Upper lobe of left lung (tissue), 6 donors: ENCODE results near the gene STIL. TPM values are rescaled to one million over a fixed set of nuclear protein-coding genes. Genes with fewer than 3 reads are reported as not detected.

Source experiments
- ATAC-seq, 2 donors: fragments of 200-7000 bp; cut with Tn5 transposase; one replicate each; pipeline ENCODE4 v1.9.1; 2022; ENCODE audit warnings: mild to moderate bottlenecking in 2 of 2, moderate library complexity in 2 of 2; ENCODE audit not compliant: low FRiP score in 2 of 2
- DNase-seq, 2 donors: peaks; one replicate each; pipeline ENCODE4 v3.0.0-alpha.2; 2019 to 2020
- H3K27ac ChIP-seq, 4 donors: fragments of 200-600 bp; sonication (generic); one replicate each; pipeline ENCODE4 v1.5.1; 2016 to 2019
- H3K27me3 ChIP-seq, 4 donors: fragments of 200-600 bp; sonication (generic); one replicate each; pipeline ENCODE4 v1.5.1; 2017 to 2019
- H3K36me3 ChIP-seq, 4 donors: fragments of 200-600 bp; sonication (generic); one replicate each; pipeline ENCODE4 v1.5.1; 2016 to 2019
- H3K4me1 ChIP-seq, 4 donors: fragments of 200-600 bp; sonication (generic); one replicate each; pipeline ENCODE4 v1.5.1; 2018 to 2019
- H3K4me3 ChIP-seq, 4 donors: fragments of 200-600 bp; sonication (generic); one replicate each; pipeline ENCODE4 v1.5.1; 2017 to 2019; ENCODE audit warnings: mild to moderate bottlenecking in 2 of 4, moderate library complexity in 1 of 4
- H3K9me3 ChIP-seq, 4 donors: fragments of 200-600 bp; sonication (generic); one replicate each; pipeline ENCODE4 v1.5.1; 2018 to 2019
- EP300 ChIP-seq, 4 donors: sonication (generic); formaldehyde crosslinking; IDR thresholded peaks; one replicate each; pipeline ENCODE4 v1.5.1; 2017; ENCODE audit warnings: antibody characterized with exemption in 4 of 4, control low read depth in 2 of 4
- POLR2A ChIP-seq, 4 donors: fragments of 450-650 bp; IDR thresholded peaks; one replicate each; pipeline ENCODE4 v1.5.1; 2016 to 2017; ENCODE audit warnings: antibody characterized with exemption in 4 of 4, mild to moderate bottlenecking in 2 of 4
- POLR2AphosphoS5 ChIP-seq, 2 donors: sonication (generic); formaldehyde crosslinking; IDR thresholded peaks; one replicate each; pipeline ENCODE4 v1.5.1; 2017; ENCODE audit warnings: antibody characterized with exemption in 2 of 2
- WGBS, 2 donors: methylation state at CpG; one replicate each; pipeline ENCODE4 v1.1.5; 2017 to 2018; 5-methylcytosine and 5-hydroxymethylcytosine counted together
- total RNA-seq, 6 donors: library from RNA; depleted of rRNA in 4 of 6; stranded (reverse); fragments of >200 nt in 4 of 6; gene quantifications; one replicate each; pipeline versions ENCODE4 v1.1.0 to v1.2.1, GENCODE V29; 2016 to 2021
- TF ChIP-seq, protein P1 (sequence below), 6 experiments: fragments of 450-650 bp in 4 of 6; fragments of 200-600 bp in 2 of 6; sonication (generic) in 2 of 6; IDR thresholded peaks; one replicate each; pipeline ENCODE4 v1.5.1; 2016 to 2019; ENCODE audit warnings: antibody characterized with exemption in 6 of 6
- donor health status: DM: no; HTN: no; CAD: no; lungs with moderate emphysema.
- donor health status: DM: no; HTN: yes; CAD: no; lungs with severe emphysema.

Gene STIL
- total RNA-seq, 6 donors from 2014 or later, result 1.1 to 7.0 (median 2.9) TPM

DNA sequence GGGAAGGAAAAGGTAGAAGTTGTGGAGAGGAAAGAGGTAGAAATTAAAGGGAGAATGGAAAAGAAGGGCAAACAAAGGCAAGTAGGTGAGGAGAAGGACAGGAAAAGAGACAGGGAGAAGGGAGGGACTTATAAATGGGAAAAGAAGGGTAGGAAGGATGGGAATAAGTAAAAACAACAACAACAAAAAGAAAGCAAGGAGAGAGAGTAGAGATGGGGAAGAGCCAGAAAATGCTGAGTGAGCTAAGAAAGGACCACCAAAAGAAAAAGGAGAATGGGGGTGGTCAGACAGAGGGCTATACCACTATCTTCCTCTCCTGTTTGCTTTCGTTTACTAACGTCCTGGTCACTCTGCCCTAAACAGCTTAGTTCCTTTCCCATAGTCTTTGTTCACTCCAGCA is 17.9 kb upstream of the STIL start:
- Histone ChIP-seq H3K27me3 (no peaks in the 10 kb centered on the region), H3K27ac (no peak overlapping the region), H3K36me3 (no peaks in the 10 kb centered on the region), H3K9me3 (no peaks in the 10 kb centered on the region), H3K4me1 (peaks cover 19 to 28% (median 23%) of the 10 kb centered on the region in 4 donors), H3K4me3 (no peak overlapping the region)
- ATAC-seq (no peak), DNase-seq (no peak)
- TF ChIP-seq POLR2A (IDR thresholded peaks at IDR 0.05) (no peak), EP300 (IDR thresholded peaks at IDR 0.05) (no peak), POLR2AphosphoS5 (IDR thresholded peaks at IDR 0.05) (no peak)
- TF ChIP-seq, protein P1, sequence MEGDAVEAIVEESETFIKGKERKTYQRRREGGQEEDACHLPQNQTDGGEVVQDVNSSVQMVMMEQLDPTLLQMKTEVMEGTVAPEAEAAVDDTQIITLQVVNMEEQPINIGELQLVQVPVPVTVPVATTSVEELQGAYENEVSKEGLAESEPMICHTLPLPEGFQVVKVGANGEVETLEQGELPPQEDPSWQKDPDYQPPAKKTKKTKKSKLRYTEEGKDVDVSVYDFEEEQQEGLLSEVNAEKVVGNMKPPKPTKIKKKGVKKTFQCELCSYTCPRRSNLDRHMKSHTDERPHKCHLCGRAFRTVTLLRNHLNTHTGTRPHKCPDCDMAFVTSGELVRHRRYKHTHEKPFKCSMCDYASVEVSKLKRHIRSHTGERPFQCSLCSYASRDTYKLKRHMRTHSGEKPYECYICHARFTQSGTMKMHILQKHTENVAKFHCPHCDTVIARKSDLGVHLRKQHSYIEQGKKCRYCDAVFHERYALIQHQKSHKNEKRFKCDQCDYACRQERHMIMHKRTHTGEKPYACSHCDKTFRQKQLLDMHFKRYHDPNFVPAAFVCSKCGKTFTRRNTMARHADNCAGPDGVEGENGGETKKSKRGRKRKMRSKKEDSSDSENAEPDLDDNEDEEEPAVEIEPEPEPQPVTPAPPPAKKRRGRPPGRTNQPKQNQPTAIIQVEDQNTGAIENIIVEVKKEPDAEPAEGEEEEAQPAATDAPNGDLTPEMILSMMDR (IDR thresholded peaks at IDR 0.05), result no peak
- WGBS, 2 donors, result 80 to 91% methylated on average over 2 of the region's 2 CpGs

GRCh38 chr1:47330212-47330611 is 16.3 kb upstream of the STIL start:
- TF ChIP-seq POLR2AphosphoS5 (IDR thresholded peaks at IDR 0.05), result no peak
- peak in 1 of 4 donors; percentile 50 for TF ChIP-seq EP300 (IDR thresholded peaks at IDR 0.05)
- no peak for DNase-seq
- Histone ChIP-seq H3K9me3 (no peaks in the 10 kb centered on the region), H3K27ac (no peak overlapping the region), H3K36me3 (no peaks in the 10 kb centered on the region), H3K27me3 (no peaks in the 10 kb centered on the region), H3K4me3 (no peak overlapping the region), H3K4me1 (peaks cover 11 to 18% (median 15%) of the 10 kb centered on the region in 4 donors)
- ATAC-seq, result no peak
- 90 to 96% methylated on average over 1 of the region's 1 CpG for WGBS, 2 donors

DNA sequence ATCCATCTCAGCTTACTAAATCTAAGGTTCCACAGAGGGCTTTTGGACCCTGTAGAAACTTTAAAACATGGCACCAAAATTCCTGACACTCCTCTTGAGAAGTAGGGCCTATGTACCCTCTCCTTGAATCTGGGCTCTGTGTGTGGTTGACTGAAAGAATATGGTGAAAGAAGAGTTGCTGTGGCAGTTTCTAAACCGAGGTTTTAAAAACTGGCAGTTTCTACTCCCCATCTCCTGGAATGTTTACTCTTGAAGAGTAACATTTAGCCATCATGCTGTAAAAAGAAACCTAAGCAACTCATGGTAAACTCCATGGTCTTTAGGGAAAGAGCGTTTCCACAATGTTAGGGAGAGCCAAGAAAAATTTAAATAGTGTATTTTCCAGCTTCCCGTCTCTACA is 15.0 kb upstream of the STIL start:
- DNase-seq (no peak), ATAC-seq (no peak)
- Histone ChIP-seq H3K4me3 (no peak overlapping the region), H3K27ac (no peak overlapping the region), H3K36me3 (no peaks in the 10 kb centered on the region), H3K9me3 (no peaks in the 10 kb centered on the region), H3K27me3 (no peaks in the 10 kb centered on the region), H3K4me1 (peaks cover 7 to 12% (median 9%) of the 10 kb centered on the region in 4 donors)
- TF ChIP-seq POLR2A (IDR thresholded peaks at IDR 0.05) (no peak), POLR2AphosphoS5 (IDR thresholded peaks at IDR 0.05) (no peak), EP300 (IDR thresholded peaks at IDR 0.05) (no peak)
- TF ChIP-seq, protein P1 (IDR thresholded peaks at IDR 0.05), result no peak
- WGBS, 2 donors, result 87 to 91% methylated on average over 3 of the region's 3 CpGs

- TF ChIP-seq POLR2A (IDR thresholded peaks at IDR 0.05) (no peak), EP300 (IDR thresholded peaks at IDR 0.05) (no peak), POLR2AphosphoS5 (IDR thresholded peaks at IDR 0.05) (no peak)
- TF ChIP-seq, protein P1 (IDR thresholded peaks at IDR 0.05), result no peak
- Histone ChIP-seq H3K36me3 (no peaks in the 10 kb centered on the region), H3K9me3 (no peaks in the 10 kb centered on the region), H3K4me3 (no peak overlapping the region), H3K27me3 (no peaks in the 10 kb centered on the region), H3K4me1 (no peaks in the 10 kb centered on the region), H3K27ac (no peak overlapping the region)
- DNase-seq (no peak), ATAC-seq (no peak)
- 87 to 89% methylated on average over 2 of the region's 2 CpGs for WGBS, 2 donors
Observed at GRCh38 chr1:47326271-47326670, 12.3 kb upstream of the STIL start.

DNA sequence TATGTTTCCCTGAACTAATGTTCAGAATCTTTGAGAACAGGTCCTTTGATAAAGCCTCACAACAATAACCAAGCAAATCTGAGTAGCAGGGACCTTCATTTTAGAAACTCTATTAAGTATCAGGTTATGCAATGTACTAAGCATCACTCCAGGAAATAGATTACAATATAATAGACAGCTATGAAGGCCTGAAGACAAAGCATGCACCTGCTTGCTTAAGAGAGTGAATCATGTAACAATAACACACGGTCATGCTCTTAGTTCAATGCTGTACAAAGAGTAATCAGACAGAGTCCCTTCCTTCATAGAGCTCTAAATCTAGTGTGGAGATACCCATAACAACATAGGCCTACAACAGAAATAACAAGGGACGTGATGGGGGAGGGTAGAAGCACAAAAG is 11.6 kb upstream of the STIL start:
- ATAC-seq (no peak), DNase-seq (no peak)
- no peaks in the 10 kb centered on the region for H3K9me3 ChIP-seq
- H3K4me1 ChIP-seq, result no peaks in the 10 kb centered on the region
- H3K27ac ChIP-seq, result no peak overlapping the region
- WGBS, 2 donors, result 75 to 87% methylated on average over 2 of the region's 2 CpGs
- TF ChIP-seq, protein P1 (IDR thresholded peaks at IDR 0.05), result no peak
- TF ChIP-seq POLR2A (IDR thresholded peaks at IDR 0.05) (no peak), EP300 (IDR thresholded peaks at IDR 0.05) (no peak), POLR2AphosphoS5 (IDR thresholded peaks at IDR 0.05) (no peak)
- no peaks in the 10 kb centered on the region for H3K27me3 ChIP-seq
- H3K4me3 ChIP-seq, result no peak overlapping the region
- H3K36me3 ChIP-seq, result no peaks in the 10 kb centered on the region
